Heart right ventricle (tissue), 16 donors: ENCODE data around the gene NXN. TPM values are rescaled to one million over a fixed set of nuclear protein-coding genes. Genes with fewer than 3 reads are reported as not detected.
"Not testable (repeated sequence)": the region's sequence is repeated elsewhere in the genome, so short reads cannot be mapped to it uniquely, and the experiment has no call there.

Experiments
- ATAC-seq, 8 donors: fragments of 200-7000 bp; cut with Tn5 transposase; one replicate each; pipeline ENCODE4 v1.9.1; 2020; ENCODE audit warnings: mild to moderate bottlenecking in 8 of 8, moderate library complexity in 8 of 8, moderate number of reproducible peaks in 1 of 8
- DNase-seq, 2 donors: peaks; one replicate each; pipeline ENCODE4 v3.0.0-alpha.2; 2020
- H3K27ac ChIP-seq, 10 donors: fragments of 200-600 bp; sonication (generic) in 2 of 10; one replicate each; pipeline versions ENCODE4 v1.5.0 to v1.8.0; 2020 to 2022; ENCODE audit warnings: mild to moderate bottlenecking in 3 of 10
- H3K27me3 ChIP-seq, 7 donors: fragments of 200-600 bp; one replicate each; pipeline ENCODE4 v1.8.0; 2021 to 2022; ENCODE audit warnings: mild to moderate bottlenecking in 2 of 7
- H3K36me3 ChIP-seq, 9 donors: fragments of 200-600 bp; sonication (generic) in 1 of 9; one replicate each; pipeline versions ENCODE4 v1.5.0 to v1.8.0; 2020 to 2022; ENCODE audit warnings: mild to moderate bottlenecking in 2 of 9
- H3K4me1 ChIP-seq, 9 donors: fragments of 200-600 bp; sonication (generic) in 1 of 9; one replicate each; pipeline versions ENCODE4 v1.5.0 to v1.8.0; 2020 to 2022; ENCODE audit warnings: mild to moderate bottlenecking in 4 of 9
- H3K4me3 ChIP-seq, 10 donors: fragments of 200-600 bp; sonication (generic) in 2 of 10; one replicate each; pipeline versions ENCODE4 v1.5.0 to v1.8.0; 2020 to 2022; ENCODE audit warnings: mild to moderate bottlenecking in 7 of 10, moderate library complexity in 2 of 10
- H3K9me3 ChIP-seq, 11 donors: fragments of 200-600 bp in 10 of 11; sonication (generic) in 2 of 11; one replicate each; pipeline versions ENCODE4 v1.5.0 to v1.8.0; 2013 to 2022; ENCODE audit warnings: mild to moderate bottlenecking in 2 of 11, control low read depth in 1 of 11, moderate library complexity in 1 of 11
- WGBS, 2 donors: extraction: QIAGEN DNeasy Blood & Tissue Kit; methylation state at CpG; one replicate each; pipeline ENCODE4 v1.1.7; 2013; ENCODE audit warnings: inconsistent platforms in 1 of 2; 5-methylcytosine and 5-hydroxymethylcytosine counted together
- intact Hi-C, 10 donors: fragments of 100-400 bp; cut with DNase I; formaldehyde crosslinking; loops; one replicate each; pipeline versions ENCODE4 v1.11.1 to v1.14.2; 2022
- polyA plus RNA-seq, 2 donors: library from polyadenylated mRNA; stranded (reverse); fragments of 200-250 nt; gene quantifications; one replicate each; pipeline ENCODE4 v1.2.3, GENCODE V29; 2013
- total RNA-seq, 10 donors: library from RNA; stranded (reverse); fragmentation: NEBNext Ultra II Directional in 3 of 10; extraction: Animal tissue kit (Norgen Biotek cat#: 25700) in 3 of 10; gene quantifications; one replicate each; pipeline versions ENCODE4 v1.2.1 to v1.2.4, GENCODE V29; 2021 to 2023
- TF ChIP-seq, protein P1 (sequence below), 9 donors: fragments of 200-600 bp; sonication (generic) in 2 of 9; IDR thresholded peaks; one replicate each; pipeline versions ENCODE4 v1.5.0 to v1.8.0; 2021 to 2022; ENCODE audit warnings: antibody characterized with exemption in 9 of 9, mild to moderate bottlenecking in 5 of 9, moderate library complexity in 1 of 9
- donor health status: Arrhythmogenic right ventricular cardiomyopathy.
- donor health status: ischemic (EF 13 %, LVEDD 7.1; RV severe dilation, severe dysfunction).
- donor health status: healthy with polysubstance abuse.
- donor health status: DM: no; HTN: yes; CAD: no.
- donor health status: DM: no; HTN: no; CAD: no.
- donor health status: ischemic (EF 25% LVEDD 6.9; RV normal size, moderate dysfunction).
- donor health status: ischemic (EF 25% LVEDD 5.7; RV mildly dilated, moderate dysfunction).
- donor health status: healthy.
- donor health status: DM: yes; HTN: yes; CAD: no.
- donor health status: Ischemic cardiomyopathy.
- donor health status: ischemic (EF 35%, LVEDD 5.7; RV mildly dilated, moderate dysfunction).
- donor health status: nonischemic (EF 11% LVEDD 7.7; RV severe dilation, severe dysfunction).
- donor health status: DM: yes; HTN: yes; CAD: no.
- donor health status: PGD.
- donor health status: ischemic (EF 29% LVEDD 5.4; RV normal size, mild dysfunction).
- donor health status: nonischemic (EF 23%, LVEDD 6.1; RV moderate dilation, normal function).

NXN gene
- total and polyA plus RNA-seq, 12 donors, result 9.9 to 24.4 (median 15.9) TPM

DNA sequence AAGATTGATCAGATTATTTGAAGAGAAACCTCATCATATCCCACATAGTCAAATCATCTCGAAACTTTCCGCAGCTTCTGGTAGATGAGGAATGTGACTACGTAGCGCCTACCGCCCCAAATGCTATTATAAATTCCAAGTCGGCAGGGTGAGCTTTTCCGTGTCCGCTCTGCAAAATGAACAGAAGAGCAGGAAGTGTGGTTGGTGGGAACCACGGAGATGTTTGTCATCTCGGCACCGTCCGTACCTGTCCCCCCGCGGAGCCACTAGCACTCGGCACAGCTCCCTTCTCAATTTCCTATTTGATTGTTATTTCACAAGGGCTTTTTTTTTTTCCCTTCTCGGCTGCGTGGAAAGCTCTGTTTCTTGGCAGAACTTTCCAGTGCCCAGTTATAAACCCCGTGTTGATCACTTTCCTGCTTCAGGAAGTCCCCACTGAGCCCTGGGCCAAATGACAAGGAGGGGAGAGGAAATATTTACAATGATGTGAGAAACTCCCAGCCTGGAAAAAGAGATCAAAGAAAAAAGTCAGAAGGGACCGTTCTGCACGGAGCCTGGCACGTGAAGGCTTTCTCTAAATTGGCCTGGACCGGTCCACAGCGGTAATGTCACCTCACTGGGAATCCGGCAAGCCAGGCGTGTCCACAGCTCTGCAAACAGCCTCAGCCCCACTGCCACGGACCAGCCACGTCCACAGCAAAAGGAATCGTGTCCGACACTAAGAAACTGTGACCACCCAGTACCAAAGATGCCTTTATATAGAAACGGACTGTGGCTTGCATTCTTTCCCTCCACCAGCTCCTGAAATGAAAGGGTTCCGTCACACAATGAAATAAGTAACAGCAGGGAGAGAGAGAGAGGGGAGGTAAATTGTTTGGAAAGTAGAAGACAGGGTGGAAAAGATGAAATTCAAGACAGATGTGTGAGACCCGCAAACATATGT is 132.4 kb downstream of the NXN start:
- H3K27ac ChIP-seq, result peak overlapping the region; percentile 13 to 83 (median 73)
- peak overlapping the region; percentile 7 to 50 (median 41) for H3K4me3 ChIP-seq
- H3K36me3 ChIP-seq, result no peaks in the 10 kb centered on the region
- no peaks in the 10 kb centered on the region for H3K9me3 ChIP-seq
- DNase-seq (peak in 1 of 2 donors; percentile 29), ATAC-seq (peak; percentile 4 to 33 (median 17))
- intact Hi-C loops, result loop anchor here in 4 of 10 donors (5.0 to 10.0 kb wide), 4 partner anchors 50 to 70 kb away; no protein-coding TSS in a partner anchor
- TF ChIP-seq, protein P1, sequence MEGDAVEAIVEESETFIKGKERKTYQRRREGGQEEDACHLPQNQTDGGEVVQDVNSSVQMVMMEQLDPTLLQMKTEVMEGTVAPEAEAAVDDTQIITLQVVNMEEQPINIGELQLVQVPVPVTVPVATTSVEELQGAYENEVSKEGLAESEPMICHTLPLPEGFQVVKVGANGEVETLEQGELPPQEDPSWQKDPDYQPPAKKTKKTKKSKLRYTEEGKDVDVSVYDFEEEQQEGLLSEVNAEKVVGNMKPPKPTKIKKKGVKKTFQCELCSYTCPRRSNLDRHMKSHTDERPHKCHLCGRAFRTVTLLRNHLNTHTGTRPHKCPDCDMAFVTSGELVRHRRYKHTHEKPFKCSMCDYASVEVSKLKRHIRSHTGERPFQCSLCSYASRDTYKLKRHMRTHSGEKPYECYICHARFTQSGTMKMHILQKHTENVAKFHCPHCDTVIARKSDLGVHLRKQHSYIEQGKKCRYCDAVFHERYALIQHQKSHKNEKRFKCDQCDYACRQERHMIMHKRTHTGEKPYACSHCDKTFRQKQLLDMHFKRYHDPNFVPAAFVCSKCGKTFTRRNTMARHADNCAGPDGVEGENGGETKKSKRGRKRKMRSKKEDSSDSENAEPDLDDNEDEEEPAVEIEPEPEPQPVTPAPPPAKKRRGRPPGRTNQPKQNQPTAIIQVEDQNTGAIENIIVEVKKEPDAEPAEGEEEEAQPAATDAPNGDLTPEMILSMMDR (IDR thresholded peaks at IDR 0.05), result no peak
- WGBS, 2 donors, result 33 to 42% methylated on average over 32 of the region's 32 CpGs
- H3K4me1 ChIP-seq, result peaks cover 8 to 62% (median 30%) of the 10 kb centered on the region in 9 donors
- H3K27me3 ChIP-seq, result peaks cover 0 to 28% (median 0%) of the 10 kb centered on the region in 7 donors

DNA sequence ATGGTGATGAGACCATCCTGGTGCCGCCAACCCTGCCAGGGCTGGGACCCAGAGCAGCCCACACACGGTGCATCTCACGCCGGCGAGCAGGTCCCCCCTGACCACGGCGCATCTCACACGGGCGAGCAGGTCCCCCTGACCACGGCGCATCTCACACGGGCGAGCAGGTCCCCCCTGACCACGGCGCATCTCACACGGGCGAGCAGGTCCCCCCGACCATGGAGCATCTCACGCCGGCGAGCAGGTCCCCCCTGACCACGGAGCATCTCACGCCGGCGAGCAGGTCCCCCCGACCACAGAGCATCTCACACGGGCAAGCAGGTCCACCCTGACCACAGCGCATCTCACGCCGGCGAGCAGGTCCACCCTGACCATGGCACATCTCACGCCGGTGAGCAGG is 138.3 kb downstream of the NXN start:
- TF ChIP-seq, protein P1 (IDR thresholded peaks at IDR 0.05), result no peak
- peaks cover 0 to 5% (median 0%) of the 10 kb centered on the region in 7 donors for H3K27me3 ChIP-seq
- intact Hi-C loops, result loop anchor here in 3 of 10 donors (10.0 kb wide), 2 partner anchors 47 to 73 kb away; no protein-coding TSS in a partner anchor
- DNase-seq, result no peak
- no peaks in the 10 kb centered on the region for H3K9me3 ChIP-seq
- peaks cover 0 to 3% (median 0%) of the 10 kb centered on the region in 9 donors for H3K36me3 ChIP-seq
- no peak overlapping the region for H3K27ac ChIP-seq
- 83 to 86% methylated on average over 33 of the region's 33 CpGs for WGBS, 2 donors
- no peak overlapping the region for H3K4me3 ChIP-seq
- peaks cover 0 to 5% (median 3%) of the 10 kb centered on the region in 9 donors for H3K4me1 ChIP-seq
- ATAC-seq, result peak in 4 of 8 donors; percentile 13 to 65 (median 20)

DNA sequence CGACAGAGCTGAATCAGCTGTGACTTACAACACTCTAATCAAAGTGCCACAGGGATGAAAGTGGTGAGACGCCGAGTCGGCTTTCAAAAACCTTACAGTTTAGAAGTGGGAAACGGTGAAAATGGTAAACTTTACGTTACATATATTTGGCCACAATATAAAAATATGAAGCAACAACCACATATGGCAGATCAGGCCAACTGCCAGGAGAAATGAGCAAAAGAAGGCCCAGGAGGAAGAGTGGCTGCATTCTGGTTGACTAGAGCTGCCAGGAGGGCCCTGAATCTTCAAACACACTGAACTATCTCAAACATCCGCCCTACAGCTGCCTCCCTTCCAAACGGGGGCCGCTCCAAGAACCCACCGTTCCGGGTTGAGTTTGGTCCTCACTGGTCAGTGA is 141.1 kb downstream of the NXN start:
- H3K36me3 ChIP-seq, result peaks cover 0 to 3% (median 0%) of the 10 kb centered on the region in 9 donors
- ATAC-seq, result no peak
- no peaks in the 10 kb centered on the region for H3K27me3 ChIP-seq
- H3K9me3 ChIP-seq, result no peaks in the 10 kb centered on the region
- no peak overlapping the region for H3K27ac ChIP-seq
- no peak overlapping the region for H3K4me3 ChIP-seq
- H3K4me1 ChIP-seq, result no peaks in the 10 kb centered on the region
- no peak for DNase-seq
- intact Hi-C loops, result no loop called here
- TF ChIP-seq, protein P1 (IDR thresholded peaks at IDR 0.05), result no peak
- WGBS, 2 donors, result 90 to 93% methylated on average over 11 of the region's 11 CpGs

DNA sequence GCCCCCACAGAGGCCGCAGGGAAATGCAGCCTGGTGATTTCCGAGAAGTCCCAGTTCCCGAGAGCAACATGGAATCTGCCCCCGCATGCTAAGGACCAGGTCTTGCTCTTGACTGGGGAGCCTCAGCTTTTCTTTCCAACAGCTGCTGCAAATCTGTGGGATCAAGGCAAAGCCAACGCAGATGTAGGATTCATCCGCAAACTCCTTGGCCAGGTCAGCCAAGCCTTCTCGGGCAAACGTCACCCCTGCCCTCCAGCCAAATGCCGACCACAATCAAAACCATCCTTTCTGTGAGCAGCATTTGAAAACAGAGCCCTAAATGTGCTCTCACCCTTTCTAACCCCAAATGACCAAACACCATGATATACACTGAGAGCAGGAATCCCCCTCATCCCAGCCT is 143.4 kb downstream of the NXN start:
- H3K9me3 ChIP-seq, result peaks cover 0 to 8% (median 0%) of the 10 kb centered on the region in 11 donors
- DNase-seq (peak in 1 of 2 donors; percentile 15), ATAC-seq (peak in 3 of 8 donors; percentile 40 to 48 (median 44))
- peaks cover 0 to 3% (median 0%) of the 10 kb centered on the region in 9 donors for H3K36me3 ChIP-seq
- WGBS, 2 donors, result 79 to 86% methylated on average over 9 of the region's 9 CpGs
- intact Hi-C loops, result no loop called here
- H3K27me3 ChIP-seq, result no peaks in the 10 kb centered on the region
- no peak overlapping the region for H3K27ac ChIP-seq
- no peaks in the 10 kb centered on the region for H3K4me1 ChIP-seq
- no peak overlapping the region for H3K4me3 ChIP-seq
- TF ChIP-seq, protein P1 (IDR thresholded peaks at IDR 0.05), result no peak

DNA sequence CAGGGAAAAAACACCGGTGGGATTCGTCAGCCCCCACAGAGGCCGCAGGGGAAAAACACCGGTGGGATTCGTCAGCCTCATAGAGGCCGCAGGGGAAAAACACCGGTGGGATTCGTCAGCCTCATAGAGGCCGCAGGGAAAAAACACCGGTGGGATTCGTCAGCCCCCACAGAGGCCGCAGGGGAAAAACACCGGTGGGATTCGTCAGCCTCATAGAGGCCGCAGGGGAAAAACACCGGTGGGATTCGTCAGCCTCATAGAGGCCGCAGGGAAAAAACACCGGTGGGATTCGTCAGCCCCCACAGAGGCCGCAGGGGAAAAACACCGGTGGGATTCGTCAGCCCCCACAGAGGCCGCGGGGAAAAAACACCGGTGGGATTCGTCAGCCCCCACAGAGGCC is 143.9 kb downstream of the NXN start:
- 87% methylated on average over 9 of the region's 27 CpGs; no CpG with 5 or more reads in 1 of the 2 donors for WGBS, 2 donors
- ATAC-seq, intact Hi-C loops, H3K9me3 ChIP-seq, H3K4me1 ChIP-seq, H3K36me3 ChIP-seq, H3K27me3 ChIP-seq, DNase-seq, H3K27ac ChIP-seq, H3K4me3 ChIP-seq: not testable (repeated sequence)
